OCI-LY3 (cell line): ENCODE data around the gene GPR171.

Experiments
- H2AFZ ChIP-seq: fragments of 200-600, 300-600 bp; shearing (Covaris generic); 2 replicates; pipeline ENCODE4 v1.6.0; 2014; ENCODE audit warnings: antibody characterized with exemption, low read depth, low read length
- H3K27ac ChIP-seq: fragments of 200-600, 300-600 bp; sonication (generic); 2 replicates; pipeline ENCODE4 v1.5.1; 2014; ENCODE audit warnings: mild to moderate bottlenecking, low read length, moderate library complexity, mixed read lengths
- H3K27me3 ChIP-seq: fragments of 200-600, 300-600 bp; sonication (generic); 2 replicates; pipeline ENCODE4 v1.6.1; 2014; ENCODE audit warnings: low read depth, low read length, mixed read lengths
- H3K36me3 ChIP-seq: fragments of 200-600, 300-600 bp; sonication (generic); replicated peaks from 2 replicates; pipeline ENCODE3; 2014; ENCODE audit warnings: low read depth, low read length, mixed read lengths
- H3K4me1 ChIP-seq: fragments of 300-600, 200-600 bp; sonication (generic); 2 replicates; pipeline ENCODE4 v1.6.1; 2014; ENCODE audit warnings: low read length, mixed read lengths
- H3K4me2 ChIP-seq: fragments of 200-600, 300-600 bp; sonication (generic); 2 replicates; pipeline ENCODE4 v1.6.1; 2014; ENCODE audit warnings: low read length, mixed read lengths
- H3K4me3 ChIP-seq: fragments of 300-600, 200-600 bp; sonication (generic); 2 replicates; pipeline ENCODE4 v1.5.1; 2014; ENCODE audit warnings: antibody characterized with exemption, mild to moderate bottlenecking, low read length, moderate library complexity
- H3K79me2 ChIP-seq: fragments of 300-600, 200-600 bp; shearing (Covaris generic); 2 replicates; pipeline ENCODE4 v1.6.1; 2014; ENCODE audit warnings: mild to moderate bottlenecking, low read length, mixed read lengths
- H3K9ac ChIP-seq: fragments of 300-600, 200-600 bp; shearing (Covaris generic); 2 replicates; pipeline ENCODE4 v1.6.0; 2014; ENCODE audit warnings: mild to moderate bottlenecking, low read length, moderate library complexity
- H3K9me3 ChIP-seq: fragments of 200-600, 300-600 bp; shearing (Covaris generic); 2 replicates; pipeline ENCODE4 v1.6.1; 2014; ENCODE audit warnings: low read length, mixed read lengths; ENCODE audit not compliant: insufficient read depth
- H4K20me1 ChIP-seq: fragments of 200-600, 300-600 bp; sonication (generic); 2 replicates; pipeline ENCODE4 v1.6.1; 2016; ENCODE audit warnings: low read length, mixed read lengths; ENCODE audit not compliant: insufficient read depth
- CTCF ChIP-seq: fragments of 200-600, 300-600 bp; sonication (generic); IDR thresholded peaks from 2 replicates; pipeline ENCODE4 v1.5.1; 2014; ENCODE audit warnings: antibody characterized with exemption, low read length, low read depth
- EZH2phosphoT487 ChIP-seq: fragments of 200-600 bp; shearing (Covaris generic); IDR thresholded peaks from 2 replicates; pipeline ENCODE4 v1.6.1; 2018; ENCODE audit warnings: antibody characterized with exemption, mixed run types, low read depth

GPR171 gene

DNA sequence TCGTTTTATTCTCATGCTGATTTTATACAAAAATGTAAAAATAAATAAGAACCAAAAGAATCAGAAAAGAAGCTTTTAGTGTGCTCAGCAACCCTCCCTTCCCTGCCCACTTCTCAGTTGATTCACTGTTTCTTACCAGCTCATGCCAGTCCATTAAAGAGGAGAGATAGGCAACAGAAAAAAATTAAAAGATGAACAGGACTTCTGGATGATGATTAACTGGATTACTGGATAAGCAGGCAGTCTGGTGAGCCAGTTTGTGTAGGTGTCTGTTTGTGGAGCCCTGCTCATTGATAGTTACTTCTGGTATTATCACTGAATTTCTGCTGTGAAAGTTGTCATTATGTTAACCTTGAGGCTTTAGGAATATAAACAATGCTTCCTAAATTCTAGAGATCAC, 15.1 kb upstream of the GPR171 start:
- Histone ChIP-seq H3K27me3 (no peaks in the 10 kb centered on the region), H3K4me3 (no peak overlapping the region), H2AFZ (no peak overlapping the region), H3K4me1 (peaks cover 6% of the 10 kb centered on the region), H3K4me2 (no peak overlapping the region), H3K36me3 (peaks cover 6% of the 10 kb centered on the region), H4K20me1 (no peaks in the 10 kb centered on the region), H3K9ac (no peak overlapping the region), H3K9me3 (0 out of 2 replicates have a peak, but pooled peaks cover 4% of the 10 kb centered on the region), H3K79me2 (no peaks in the 10 kb centered on the region), H3K27ac (no peak overlapping the region)
- no peak for TF ChIP-seq CTCF
- no peak for TF ChIP-seq EZH2phosphoT487

DNA sequence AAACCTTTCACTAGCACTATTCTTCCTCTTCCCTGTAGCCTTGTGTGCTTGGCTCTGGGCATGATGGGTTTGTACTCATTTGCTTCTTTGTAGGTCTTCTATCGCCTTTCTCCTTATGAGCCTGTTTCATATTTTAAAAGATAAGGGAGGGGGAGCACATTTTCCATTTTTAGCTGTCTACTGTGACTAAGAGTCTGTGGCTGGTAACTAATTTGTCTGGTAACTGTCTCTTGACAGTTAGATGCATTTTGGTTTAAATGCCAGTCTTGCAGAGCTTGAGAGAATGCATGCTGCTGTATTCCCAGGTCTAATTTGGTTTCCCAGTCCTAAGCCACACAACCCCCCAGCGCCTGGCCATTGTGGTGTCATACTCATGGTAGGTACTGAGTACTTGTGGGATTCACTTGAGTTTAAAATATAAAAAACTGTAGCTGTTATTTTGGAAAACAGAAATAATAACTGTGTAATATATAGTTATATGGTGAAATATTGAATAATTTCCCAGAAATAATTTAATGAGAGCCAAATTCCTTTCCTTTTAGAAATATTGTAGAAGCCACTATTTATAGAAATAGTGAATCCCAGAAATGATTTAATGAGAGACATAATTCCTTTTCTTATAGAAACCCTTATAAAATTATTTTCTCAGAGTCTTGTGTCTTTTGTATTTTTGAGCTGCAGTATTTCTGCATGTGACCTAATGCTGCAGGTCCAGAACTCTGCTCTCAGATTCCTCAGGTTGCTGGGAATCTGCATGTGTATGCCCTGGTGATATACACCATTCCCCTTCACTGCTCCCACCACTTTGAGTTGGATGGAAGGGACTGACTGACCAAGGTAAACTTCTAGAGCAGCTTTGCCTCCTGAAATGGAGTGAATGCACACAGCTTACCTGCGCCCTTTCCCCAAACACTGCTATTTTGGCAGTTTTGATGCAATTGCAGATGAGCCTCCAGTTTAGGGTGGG, 13.9 kb upstream of the GPR171 start:
- no peak overlapping the region for H3K9ac ChIP-seq
- H3K4me2 ChIP-seq: no peak overlapping the region
- H3K9me3 ChIP-seq: no peaks in the 10 kb centered on the region
- H3K27me3 ChIP-seq: no peaks in the 10 kb centered on the region
- no peak overlapping the region for H3K27ac ChIP-seq
- H4K20me1 ChIP-seq: no peaks in the 10 kb centered on the region
- no peak overlapping the region for H2AFZ ChIP-seq
- no peak overlapping the region for H3K4me3 ChIP-seq
- H3K79me2 ChIP-seq: no peaks in the 10 kb centered on the region
- no peaks in the 10 kb centered on the region for H3K36me3 ChIP-seq
- TF ChIP-seq CTCF (no peak), EZH2phosphoT487 (no peak)
- peaks cover 6% of the 10 kb centered on the region for H3K4me1 ChIP-seq

DNA sequence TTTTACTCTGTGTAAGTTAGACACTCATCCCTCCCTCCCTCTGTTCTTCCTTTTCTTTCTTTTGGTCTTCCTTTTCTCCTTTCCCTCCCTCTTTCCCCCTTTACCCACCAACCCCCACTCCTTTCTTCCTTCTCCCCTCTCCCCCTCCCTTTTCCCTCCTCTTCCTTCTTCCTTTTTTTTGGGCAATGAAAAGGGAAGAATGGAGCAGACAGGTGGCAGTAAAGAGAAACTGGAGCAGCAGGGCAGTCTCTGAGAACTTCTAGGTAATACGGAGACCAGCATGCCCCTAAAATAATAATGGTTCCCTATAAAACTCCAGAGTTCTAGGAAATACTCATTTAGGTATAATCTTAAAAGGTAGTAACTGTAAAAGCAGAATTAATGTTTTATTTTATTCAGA, 11.4 kb upstream of the GPR171 start:
- Histone ChIP-seq H2AFZ (no peak overlapping the region), H3K9ac (no peak overlapping the region)

More for the DNA sequence above, 11.4 kb upstream of the GPR171 start:
- Histone ChIP-seq H4K20me1 (no peaks in the 10 kb centered on the region), H3K4me2 (no peak overlapping the region), H3K4me3 (no peak overlapping the region), H3K4me1 (peaks cover 28% of the 10 kb centered on the region), H3K79me2 (no peaks in the 10 kb centered on the region), H3K9me3 (no peaks in the 10 kb centered on the region), H3K36me3 (no peaks in the 10 kb centered on the region), H3K27ac (no peak overlapping the region), H3K27me3 (no peaks in the 10 kb centered on the region)
- TF ChIP-seq EZH2phosphoT487: no peak
- TF ChIP-seq CTCF: peak; percentile 15; the same call in 1 of the 2 replicates
